C4-2B (cell line): ENCODE results near the gene C1orf185.

ENCODE experiments used
- CTCF ChIP-seq: fragments of 450-650 bp; conservative IDR thresholded peaks from 2 replicates; pipeline ENCODE4 v1.5.1; 2017; ENCODE audit warnings: mild to moderate bottlenecking
- ZFX ChIP-seq: fragments of 450-650 bp; IDR thresholded peaks from 2 replicates; pipeline ENCODE4 v1.6.1; 2017

GRCh38 chr1:51133045-51133444 is 31.0 kb downstream of the C1orf185 start:
- TF ChIP-seq CTCF = no peak
- TF ChIP-seq ZFX = no peak
